H9 (cell line): ENCODE measurements around the gene SLC1A1. TPM values are rescaled to one million over a fixed set of nuclear protein-coding genes. Genes with fewer than 3 reads are reported as not detected.
A peak's percentile ranks its signal among the peaks of the same experiment; 100 is the strongest.

Experiments used
- DNase-seq: peaks from one replicate; pipeline ENCODE4 v3.0.0-alpha.2; 2017
- H2AFZ ChIP-seq: one replicate; pipeline ENCODE4 v1.6.1; 2013; ENCODE audit warnings: mild to moderate bottlenecking, low read length, control low read depth, moderate library complexity
- H2AK5ac ChIP-seq: 2 replicates; pipeline ENCODE4 v1.6.1; 2013; ENCODE audit warnings: low read length, control low read depth, mixed read lengths; ENCODE audit not compliant: insufficient read length
- H2BK120ac ChIP-seq: one replicate; pipeline ENCODE4 v1.6.1; 2013; ENCODE audit warnings: low read depth, mild to moderate bottlenecking, low read length, control low read depth, inconsistent platforms; ENCODE audit not compliant: poor library complexity, severe bottlenecking
- H2BK12ac ChIP-seq: 2 replicates; pipeline ENCODE4 v1.6.1; 2013; ENCODE audit warnings: low read length, control low read depth, mixed read lengths, low read depth; ENCODE audit not compliant: insufficient read length
- H2BK15ac ChIP-seq: 2 replicates; pipeline ENCODE4 v1.6.1; 2013; ENCODE audit warnings: low read depth, low read length, control low read depth
- H2BK20ac ChIP-seq: one replicate; pipeline ENCODE4 v1.6.1; 2013; ENCODE audit warnings: low read depth, mild to moderate bottlenecking, low read length, control low read depth, inconsistent platforms; ENCODE audit not compliant: poor library complexity, severe bottlenecking
- H2BK5ac ChIP-seq: 2 replicates; pipeline ENCODE4 v1.6.1; 2013; ENCODE audit warnings: low read length, control low read depth, mixed read lengths; ENCODE audit not compliant: insufficient read length
- H3K14ac ChIP-seq: 2 replicates; pipeline ENCODE4 v1.6.1; 2013; ENCODE audit warnings: low read length, control low read depth; ENCODE audit not compliant: insufficient read depth
- H3K18ac ChIP-seq: 2 replicates; pipeline ENCODE4 v1.6.1; 2013; ENCODE audit warnings: low read depth, mild to moderate bottlenecking, mixed read lengths, low read length, control low read depth; ENCODE audit not compliant: insufficient read length
- H3K23ac ChIP-seq: 2 replicates; pipeline ENCODE4 v1.6.1; 2013; ENCODE audit warnings: low read length, control low read depth, mixed read lengths, low read depth; ENCODE audit not compliant: insufficient read length
- H3K23me2 ChIP-seq: 2 replicates; pipeline ENCODE4 v1.6.1; 2013; ENCODE audit warnings: low read depth, mild to moderate bottlenecking, mixed read lengths, low read length, control low read depth; ENCODE audit not compliant: insufficient read length, poor library complexity, severe bottlenecking
- H3K27ac ChIP-seq: 2 replicates; pipeline ENCODE4 v1.5.1; 2013; ENCODE audit warnings: low read length, control low read depth, mixed read lengths, low read depth; ENCODE audit not compliant: insufficient read length
- H3K27me3 ChIP-seq: 2 replicates; pipeline ENCODE4 v1.6.1; 2013; ENCODE audit warnings: low read length, control low read depth, inconsistent platforms; ENCODE audit not compliant: insufficient read depth
- H3K4ac ChIP-seq: 2 replicates; pipeline ENCODE4 v1.6.1; 2013; ENCODE audit warnings: low read depth, mild to moderate bottlenecking, control low read depth, inconsistent platforms, low read length, moderate library complexity
- H3K4me1 ChIP-seq: 2 replicates; pipeline ENCODE4 v1.6.1; 2013; ENCODE audit warnings: low read length, control low read depth, inconsistent platforms; ENCODE audit not compliant: insufficient read depth
- H3K4me2 ChIP-seq: 2 replicates; pipeline ENCODE4 v1.6.1; 2013; ENCODE audit warnings: low read length, control low read depth, mixed read lengths; ENCODE audit not compliant: insufficient read length, insufficient read depth
- H3K56ac ChIP-seq: 2 replicates; pipeline ENCODE4 v1.6.1; 2013; ENCODE audit warnings: low read depth, mild to moderate bottlenecking, mixed read lengths, low read length, control low read depth; ENCODE audit not compliant: insufficient read length
- H3K79me1 ChIP-seq: 2 replicates; pipeline ENCODE4 v1.6.1; 2013; ENCODE audit warnings: low read depth, mild to moderate bottlenecking, moderate library complexity, low read length, control low read depth, inconsistent platforms; ENCODE audit not compliant: insufficient read depth, poor library complexity, severe bottlenecking
- H3K79me2 ChIP-seq: 2 replicates; pipeline ENCODE4 v1.6.1; 2013; ENCODE audit warnings: low read length, control low read depth, inconsistent platforms; ENCODE audit not compliant: insufficient read depth
- H3K9ac ChIP-seq: 2 replicates; pipeline ENCODE4 v1.6.1; 2013; ENCODE audit warnings: low read length, control low read depth, mixed read lengths; ENCODE audit not compliant: insufficient read length; ENCODE audit errors: extremely low read depth
- H3K9me3 ChIP-seq: one replicate; pipeline ENCODE4 v1.6.1; 2013; ENCODE audit warnings: low read depth, low read length, inconsistent platforms; ENCODE audit not compliant: control insufficient read depth
- H3T11ph ChIP-seq: one replicate; pipeline ENCODE4 v1.6.1; 2013; ENCODE audit warnings: mild to moderate bottlenecking, low read length, control low read depth, inconsistent platforms
- H4K20me1 ChIP-seq: one replicate; pipeline ENCODE4 v1.6.1; 2013; ENCODE audit not compliant: control insufficient read depth, insufficient read length, insufficient read depth
- H4K5ac ChIP-seq: 2 replicates; pipeline ENCODE4 v1.6.1; 2013; ENCODE audit warnings: low read depth, mild to moderate bottlenecking, mixed read lengths, low read length, control low read depth; ENCODE audit not compliant: insufficient read length
- H4K8ac ChIP-seq: replicated peaks from 2 replicates; pipeline ENCODE4 v1.6.1; 2013; ENCODE audit warnings: low read length, control low read depth, mixed read lengths, low read depth; ENCODE audit not compliant: insufficient read length
- H4K91ac ChIP-seq: 2 replicates; pipeline ENCODE4 v1.6.1; 2013; ENCODE audit warnings: low read depth, mild to moderate bottlenecking, moderate library complexity, mixed read lengths, low read length, control low read depth; ENCODE audit not compliant: insufficient read length
- H3K27ac Mint-ChIP-seq, 3 experiments: 2 replicates in 2 of 3; 3 replicates in 1 of 3; pipeline ENCODE4 v1.8.0; 2020 to 2021; ENCODE audit warnings: mixed read lengths in 3 of 3, mild to moderate bottlenecking in 1 of 3, moderate library complexity in 1 of 3
- H3K27me3 Mint-ChIP-seq: 2 replicates; pipeline ENCODE4 v1.8.0; 2021; ENCODE audit warnings: low read depth, mild to moderate bottlenecking, moderate library complexity, mixed read lengths
- H3K36me3 Mint-ChIP-seq, 3 experiments: 2 replicates in 2 of 3; 3 replicates in 1 of 3; pipeline ENCODE4 v1.8.0; 2020 to 2021; ENCODE audit warnings: low read depth in 3 of 3, mixed read lengths in 3 of 3; ENCODE audit not compliant: insufficient read depth in 1 of 3
- H3K4me1 Mint-ChIP-seq, 2 experiments: 2 replicates each; pipeline ENCODE4 v1.8.0; 2020; ENCODE audit warnings: mixed read lengths in 2 of 2
- H3K4me3 Mint-ChIP-seq, 2 experiments: 2 replicates in 1 of 2; 3 replicates in 1 of 2; pipeline ENCODE4 v1.8.0; 2020 to 2021; ENCODE audit warnings: mild to moderate bottlenecking in 2 of 2, mixed read lengths in 2 of 2, moderate library complexity in 1 of 2
- H3K9me3 Mint-ChIP-seq, 2 experiments: 2 replicates in 1 of 2; 3 replicates in 1 of 2; pipeline ENCODE4 v1.8.0; 2020; ENCODE audit warnings: mild to moderate bottlenecking in 2 of 2, mixed read lengths in 2 of 2, moderate library complexity in 1 of 2
- CTCF ChIP-seq: fragments of 200-600 bp; sonication (generic); conservative IDR thresholded peaks from 3 replicates; pipeline ENCODE4 v1.8.0; 2021; ENCODE audit warnings: antibody characterized with exemption, mild to moderate bottlenecking
- WGBS: extraction: QIAGEN DNeasy Blood & Tissue Kit; methylation state at CpG from one replicate; pipeline ENCODE4 v1.1.7; 2013; ENCODE audit warnings: missing lambda C conversion rate, low lambda C conversion rate, mixed read lengths; ENCODE audit not compliant: insufficient read length; ENCODE audit errors: extremely low coverage; 5-methylcytosine and 5-hydroxymethylcytosine counted together
- total RNA-seq: library from RNA; stranded (reverse); gene quantifications from 2 replicates; pipeline ENCODE4 v1.2.1, GENCODE V29; 2021

Gene SLC1A1
- total RNA-seq, 1 experiment from 2014 or later, result 4.7 TPM

- Mint-ChIP-seq H3K27ac (peak overlapping the region in 1 of 3 experiments; percentile 45; a peak in 1 of 7 replicates), H3K36me3 (no peaks in the 10 kb centered on the region; a peak in 2 of 7 replicates), H3K4me3 (no peak overlapping the region), H3K27me3 (peaks cover 8% of the 10 kb centered on the region), H3K4me1 (peaks cover 20 to 22% of the 10 kb centered on the region in 2 experiments), H3K9me3 (no peaks in the 10 kb centered on the region; a peak in 1 of 5 replicates)
- H3K14ac ChIP-seq, result peak overlapping the region; percentile 62; the same call in 1 of the 2 replicates
- no peak overlapping the region for H3K18ac ChIP-seq
- no peaks in the 10 kb centered on the region for H3K79me2 ChIP-seq
- no peak overlapping the region for H3K4me2 ChIP-seq
- H3K23ac ChIP-seq, result no peak overlapping the region
- no peak overlapping the region for H4K91ac ChIP-seq
- no peaks in the 10 kb centered on the region for H3K9me3 ChIP-seq
- no peak for DNase-seq
- no peak overlapping the region for H3K27ac ChIP-seq
- no peak overlapping the region for H2AK5ac ChIP-seq
- no peak overlapping the region for H2BK20ac ChIP-seq
- H2BK5ac ChIP-seq, result no peak overlapping the region
- no peak overlapping the region for H2AFZ ChIP-seq
- H2BK12ac ChIP-seq, result no peak overlapping the region
- no peak overlapping the region for H2BK15ac ChIP-seq
- H3K9ac ChIP-seq, result no peak overlapping the region
- peaks cover 6% of the 10 kb centered on the region for H3K23me2 ChIP-seq
- no peak overlapping the region for H4K5ac ChIP-seq
- no peaks in the 10 kb centered on the region for H3K79me1 ChIP-seq
- H3K4me1 ChIP-seq, result no peaks in the 10 kb centered on the region
- no peaks in the 10 kb centered on the region for H3K27me3 ChIP-seq
- no peak overlapping the region for H3K4ac ChIP-seq
- WGBS, result no CpG with 5 or more reads among the region's 4 CpGs
- no peak overlapping the region for H2BK120ac ChIP-seq
- H3K56ac ChIP-seq, result no peak overlapping the region
- H3T11ph ChIP-seq, result no peak overlapping the region
- TF ChIP-seq CTCF, result no peak
- no peak overlapping the region for H4K8ac ChIP-seq
- no peaks in the 10 kb centered on the region for H4K20me1 ChIP-seq
Measured at GRCh38 chr9:4495537-4495936, 5.3 kb downstream of the SLC1A1 start.
